GM21737 (cell line): ENCODE results near the gene FURIN.
"Not testable (repeated sequence)": the region's sequence is repeated elsewhere in the genome, so short reads cannot be mapped to it uniquely, and the experiment has no call there.

Source experiments
- ATAC-seq: cut with Tn5 transposase; IDR thresholded peaks from one replicate; pipeline ENCODE4 v1.9.1; 2021; ENCODE audit warnings: mild to moderate bottlenecking, moderate library complexity; ENCODE audit not compliant: unreplicated experiment

FURIN gene

DNA sequence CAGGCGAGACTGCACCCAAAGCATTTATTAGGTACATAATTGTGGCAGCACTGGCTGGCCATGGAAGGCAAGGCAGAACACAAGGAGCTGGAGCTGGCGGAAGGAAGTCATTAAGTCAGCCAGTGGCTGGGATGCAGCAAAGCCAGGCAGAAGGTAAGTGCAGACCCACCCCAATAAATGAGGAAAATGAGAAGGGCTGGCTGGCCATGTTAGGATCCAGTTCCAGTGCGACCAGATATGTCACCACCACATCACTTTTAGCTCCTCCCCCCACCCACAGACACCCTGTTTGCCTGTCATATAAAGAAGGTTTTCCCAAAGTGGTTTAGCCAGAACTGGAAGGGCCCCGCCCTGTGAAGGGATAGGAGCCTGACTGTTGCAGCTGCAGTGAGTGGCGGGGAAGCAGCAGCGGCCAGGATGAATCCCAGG, at the start of gene FURIN:
Gene FURIN, plus strand, starts transcription at position 328 of the 429 bp plus-strand sequence. CDS start 7,153 bp downstream, outside the sequence.
- ATAC-seq = no peak

DNA sequence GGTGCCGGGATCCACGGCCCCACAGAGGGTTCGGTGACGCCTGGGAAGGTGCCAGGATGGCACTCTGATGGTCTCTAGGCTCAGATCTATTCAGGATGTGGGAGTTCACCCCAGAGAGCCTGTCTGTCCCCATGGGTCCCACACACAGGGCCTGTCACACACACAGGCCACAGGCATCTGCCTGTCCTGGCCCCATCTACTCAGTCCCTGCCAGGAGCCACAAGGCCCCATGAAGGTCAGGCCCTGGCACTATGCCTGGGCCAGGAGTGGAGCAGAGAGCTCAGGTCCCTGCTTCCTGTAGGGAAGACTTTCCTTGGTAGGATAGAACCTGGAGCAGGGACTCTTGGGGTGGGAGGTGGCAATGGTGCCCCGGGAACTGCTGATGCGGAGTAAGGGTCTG, 49.0 kb upstream of the FURIN start:
- ATAC-seq = no peak

DNA sequence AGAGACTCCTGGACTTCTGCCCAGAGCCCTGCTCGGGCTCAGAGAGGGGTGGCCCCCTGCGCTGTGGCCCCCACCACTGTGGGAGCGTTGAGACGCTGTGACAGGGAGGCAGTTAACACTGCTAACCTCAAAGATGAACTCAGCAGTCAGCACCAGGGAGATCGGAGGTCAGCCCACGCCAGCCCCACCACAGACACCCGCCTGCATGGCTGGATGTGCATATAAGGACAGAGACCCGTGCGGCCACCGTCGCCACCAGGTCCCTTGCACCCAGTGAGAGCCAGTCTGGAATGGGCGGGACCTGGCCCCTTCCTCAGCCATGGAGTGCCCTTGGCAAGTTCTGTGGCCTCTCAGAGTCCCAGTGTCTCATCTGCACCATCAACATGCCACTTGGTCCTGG, 48.5 kb upstream of the FURIN start:
- ATAC-seq = no peak

- no peak for ATAC-seq
Measured at GRCh38 chr15:90820481-90820880, 47.9 kb upstream of the FURIN start.

DNA sequence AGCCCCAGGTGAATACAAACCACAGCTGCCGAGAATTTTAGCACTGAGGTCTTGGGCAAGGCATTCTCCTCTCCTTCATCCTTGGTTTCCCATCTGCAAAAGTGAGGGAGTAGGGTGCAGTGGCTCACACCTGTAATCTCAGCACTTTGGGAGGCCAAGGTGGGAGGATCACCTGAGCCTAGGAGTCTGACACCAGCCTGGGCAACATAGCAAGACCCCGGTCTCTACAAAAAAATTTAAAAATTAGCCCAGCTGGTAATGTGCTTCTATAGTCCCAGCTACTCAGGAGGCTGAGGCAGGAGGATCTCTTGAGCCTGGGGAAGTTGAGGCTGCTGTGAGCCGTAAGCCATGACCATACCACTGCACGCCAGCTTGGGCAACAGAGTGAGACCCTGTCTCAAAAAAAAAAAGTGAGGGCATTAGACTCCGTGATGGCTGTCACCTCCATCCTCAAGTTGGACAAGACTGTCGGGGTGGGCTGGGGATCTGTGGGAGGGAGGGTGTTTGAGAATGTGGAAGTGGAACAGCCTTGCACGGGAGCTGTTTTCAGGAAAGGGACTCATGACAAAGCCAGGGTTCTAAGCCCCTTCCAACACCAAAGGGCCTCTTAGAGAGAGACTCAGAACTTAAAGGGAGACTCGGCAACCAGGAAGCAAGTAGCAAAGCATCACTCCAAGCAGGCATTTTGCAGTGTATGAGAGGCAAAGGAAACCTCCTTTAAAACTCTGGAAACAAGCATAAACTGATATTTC, 46.0 kb upstream of the FURIN start:
- ATAC-seq = no peak

DNA sequence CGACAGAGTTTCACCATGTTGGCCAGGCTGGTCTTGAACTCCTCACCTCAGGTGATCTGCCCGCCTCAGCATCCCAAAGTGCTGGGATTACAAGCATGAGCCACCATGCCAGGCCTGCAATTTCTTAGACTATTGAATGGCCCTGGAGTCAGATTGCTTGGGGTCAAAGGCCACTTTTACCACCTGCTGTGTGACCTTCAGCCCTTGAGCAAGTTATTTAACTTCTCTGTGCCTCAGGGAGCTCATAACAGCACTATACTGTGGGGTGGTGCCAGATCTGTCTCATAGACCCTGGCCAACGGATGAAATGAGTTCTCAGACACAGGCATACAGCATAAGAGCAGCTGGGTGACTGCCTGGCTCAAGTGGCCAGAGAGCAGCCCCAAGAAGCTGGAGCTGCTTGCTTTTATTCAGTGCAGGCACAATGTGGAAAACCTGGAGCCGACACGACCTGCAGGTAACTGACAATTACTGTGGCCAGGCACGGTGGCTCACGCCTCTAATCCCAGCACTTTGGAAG, 44.9 kb upstream of the FURIN start:
- ATAC-seq = no peak

DNA sequence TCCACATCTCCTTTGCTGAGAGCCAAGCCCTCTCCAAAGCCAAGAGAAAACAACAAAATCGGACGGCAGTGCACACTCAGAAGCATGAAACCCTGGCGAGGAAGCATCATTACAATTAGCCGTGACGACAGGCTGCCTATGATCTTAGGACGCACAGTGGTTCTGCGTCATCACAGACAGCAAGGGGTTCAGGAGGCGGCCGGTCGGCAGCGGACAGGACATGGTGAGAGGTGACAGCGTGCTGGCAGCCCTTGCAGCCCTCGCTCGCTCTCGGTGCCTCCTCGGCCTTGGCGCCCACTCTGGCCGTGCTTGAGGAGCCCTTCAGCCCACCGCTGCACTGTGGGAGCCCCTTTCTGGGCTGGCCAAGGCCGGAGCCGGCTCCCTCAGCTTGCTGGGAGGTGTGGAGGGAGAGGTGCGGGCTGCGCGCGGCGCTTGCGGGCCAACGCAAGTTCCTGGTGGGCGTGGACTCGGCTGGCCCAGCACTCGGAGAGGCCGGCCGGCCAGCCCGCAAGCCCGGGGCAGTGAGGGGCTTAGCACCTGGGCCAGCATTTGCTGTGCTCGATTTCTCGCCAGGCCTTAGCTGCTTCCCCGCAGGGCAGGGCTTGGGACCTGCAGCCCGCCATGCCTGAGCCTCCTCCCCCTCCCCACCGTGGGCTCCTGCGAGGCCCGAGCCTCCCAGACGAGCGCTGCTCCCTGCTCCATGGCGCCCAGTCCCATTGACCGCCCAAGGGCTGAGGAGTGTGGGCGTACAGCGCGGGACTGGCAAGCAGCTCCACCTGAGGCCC, 43.1 kb upstream of the FURIN start:
- not testable (repeated sequence) for ATAC-seq

DNA sequence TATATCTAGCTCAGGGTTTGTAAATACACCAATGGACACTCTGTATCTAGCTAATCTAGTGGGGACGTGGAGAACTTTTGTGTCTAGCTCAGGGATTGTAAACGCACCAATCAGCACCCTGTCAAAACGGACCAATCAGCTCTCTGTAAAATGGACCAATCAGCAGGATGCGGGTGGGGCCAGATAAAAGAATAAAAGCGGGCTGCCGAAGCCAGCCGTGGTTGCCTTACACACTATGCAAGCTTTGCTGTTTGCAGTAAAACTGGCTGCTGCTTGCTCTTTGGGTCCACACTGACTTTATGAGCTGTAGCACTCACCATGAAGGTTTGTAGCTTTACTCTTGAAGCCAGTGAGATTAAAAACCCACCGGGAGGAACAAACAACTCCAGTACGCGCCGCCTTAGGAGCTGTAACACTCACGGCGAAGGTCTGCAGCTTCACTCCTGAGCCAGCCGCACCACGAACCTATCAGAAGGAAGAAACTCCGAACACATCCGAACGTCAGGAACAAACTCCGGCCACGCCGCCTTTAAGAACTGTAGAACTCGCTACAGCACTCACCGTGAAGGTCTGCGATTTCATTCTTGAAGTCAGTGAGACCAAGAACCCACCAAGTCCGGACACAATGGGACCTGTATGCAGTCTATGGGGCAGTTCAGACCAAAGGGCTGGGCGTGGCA, 42.0 kb upstream of the FURIN start:
- ATAC-seq = not testable (repeated sequence)

GRCh38 chr15:90826886-90827435, 41.4 kb upstream of the FURIN start:
- ATAC-seq = no peak

DNA sequence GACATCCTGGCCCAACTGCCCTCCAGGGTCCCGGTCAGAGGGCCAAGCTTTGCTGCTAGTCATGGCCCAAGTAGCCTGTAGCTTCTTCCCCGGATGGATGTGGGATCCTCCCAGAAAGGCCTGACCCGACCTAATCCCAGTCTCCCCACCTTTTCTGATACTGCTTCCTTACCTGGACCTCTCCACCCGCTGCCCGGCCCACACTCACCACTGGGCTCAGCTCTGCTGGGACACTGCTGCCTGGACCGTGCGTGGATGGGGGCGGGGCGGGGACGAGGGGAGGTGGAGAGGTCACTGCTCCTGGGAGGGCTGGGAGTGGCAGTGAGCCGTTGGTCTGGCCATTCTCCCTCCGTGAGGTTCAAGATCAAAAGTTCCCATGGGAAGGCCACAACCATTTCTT, 40.3 kb upstream of the FURIN start:
- ATAC-seq = no peak

DNA sequence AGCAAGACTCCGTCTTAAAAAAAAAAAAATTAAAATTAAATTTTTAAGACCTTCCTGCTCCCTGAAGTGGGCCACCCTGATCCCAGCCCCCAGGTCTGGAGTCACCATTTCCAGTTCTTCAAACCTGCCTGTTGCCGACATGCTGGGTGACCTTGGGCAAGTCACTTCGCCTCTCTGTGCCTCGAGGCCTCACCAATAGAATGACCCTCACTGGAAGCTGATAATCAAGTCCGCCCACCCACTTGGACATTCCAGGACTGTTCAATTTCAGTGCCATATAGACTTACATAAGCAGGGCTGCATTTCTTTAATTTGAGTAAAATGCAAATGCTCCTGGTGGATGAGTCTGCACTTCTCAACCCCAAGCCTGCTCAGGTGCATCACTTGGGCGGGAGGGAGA, 39.3 kb upstream of the FURIN start:
- ATAC-seq = no peak

DNA sequence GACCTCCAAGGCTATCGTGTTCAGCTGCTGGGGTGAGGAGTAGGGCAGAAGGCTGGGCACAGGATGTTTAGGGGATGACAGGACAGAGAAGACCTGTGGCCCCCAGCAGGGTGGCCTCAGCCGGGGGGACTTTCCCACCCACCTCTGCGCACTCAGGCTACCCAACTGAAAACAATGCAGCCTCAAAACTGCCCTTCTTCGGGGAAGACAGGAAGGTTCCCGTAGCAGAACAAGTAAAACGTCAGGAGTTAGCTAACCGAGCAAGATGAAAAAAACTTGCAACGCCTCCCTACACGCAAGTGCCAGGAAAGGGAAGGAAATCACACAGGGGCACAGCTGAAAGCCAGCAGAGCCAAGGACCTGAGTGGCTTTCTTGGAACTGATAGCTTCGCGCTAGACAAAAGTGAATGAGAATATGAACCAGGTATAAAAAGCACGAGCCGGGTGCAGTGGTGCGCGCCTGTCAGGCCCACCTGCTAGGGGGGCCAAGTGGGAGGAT, 38.4 kb upstream of the FURIN start:
- ATAC-seq = peak; percentile 65

GRCh38 chr15:90834626-90835025, 33.8 kb upstream of the FURIN start:
- no peak for ATAC-seq

GRCh38 chr15:90836296-90836871, 32.0 kb upstream of the FURIN start:
- ATAC-seq = no peak

DNA sequence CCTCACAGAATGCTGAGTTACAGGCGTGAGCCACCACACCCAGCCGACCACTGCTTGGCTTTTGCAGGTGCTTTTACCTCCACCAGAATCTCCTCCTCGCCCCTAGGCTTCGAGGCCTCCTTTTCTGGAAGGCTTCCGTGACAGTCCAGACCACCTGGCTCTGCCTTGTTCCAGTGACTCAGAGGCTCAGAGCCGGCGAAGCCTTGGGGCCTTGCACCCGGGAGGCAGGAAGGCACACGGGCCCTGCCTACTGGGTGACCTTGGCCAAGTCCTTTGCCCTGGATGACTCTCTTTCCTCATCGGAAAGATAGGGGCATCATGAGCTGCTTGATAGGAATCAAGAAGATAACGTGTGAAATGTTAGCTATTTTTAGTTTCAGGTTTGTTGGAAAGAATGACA, 31.3 kb upstream of the FURIN start:
- no peak for ATAC-seq

DNA sequence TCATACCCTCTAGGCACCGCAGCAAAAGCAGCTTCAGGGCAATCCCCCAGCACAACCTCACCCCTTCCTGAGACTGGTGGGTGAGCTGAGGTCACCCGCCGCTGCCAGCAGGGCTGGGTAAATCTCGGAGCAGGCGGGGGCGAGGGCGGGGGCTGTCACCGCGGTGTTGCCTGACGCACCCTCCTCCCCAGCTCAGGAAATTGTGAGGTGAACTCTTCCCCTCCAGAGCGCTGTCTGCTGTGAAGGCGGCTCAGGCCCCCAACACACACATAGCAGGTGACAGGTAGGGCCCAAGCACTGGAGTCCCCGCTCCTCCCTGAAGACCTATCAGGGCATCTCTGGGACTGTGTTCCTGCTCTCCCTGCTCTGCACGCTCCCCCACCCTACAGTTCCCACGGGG, 30.2 kb upstream of the FURIN start:
- ATAC-seq = no peak

DNA sequence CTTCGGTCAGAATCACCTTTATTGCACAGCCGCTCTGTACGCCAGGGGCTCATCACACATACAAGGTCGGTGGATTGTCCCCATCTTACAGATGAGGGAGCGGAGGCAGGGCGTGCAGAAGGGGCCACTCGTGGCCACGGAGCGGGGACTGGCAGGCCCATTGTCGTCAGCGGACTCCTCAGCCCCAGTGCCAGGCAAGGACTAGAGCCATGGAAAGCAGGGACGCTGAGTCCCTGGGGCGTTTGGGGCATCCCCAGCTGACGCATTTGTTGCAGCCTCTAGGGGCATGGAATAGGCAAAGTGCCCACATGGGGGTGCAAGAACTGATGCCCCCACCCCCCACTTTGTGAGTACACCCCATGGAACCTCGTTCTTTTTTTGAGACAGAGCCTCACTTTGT, 29.8 kb upstream of the FURIN start:
- ATAC-seq = no peak

DNA sequence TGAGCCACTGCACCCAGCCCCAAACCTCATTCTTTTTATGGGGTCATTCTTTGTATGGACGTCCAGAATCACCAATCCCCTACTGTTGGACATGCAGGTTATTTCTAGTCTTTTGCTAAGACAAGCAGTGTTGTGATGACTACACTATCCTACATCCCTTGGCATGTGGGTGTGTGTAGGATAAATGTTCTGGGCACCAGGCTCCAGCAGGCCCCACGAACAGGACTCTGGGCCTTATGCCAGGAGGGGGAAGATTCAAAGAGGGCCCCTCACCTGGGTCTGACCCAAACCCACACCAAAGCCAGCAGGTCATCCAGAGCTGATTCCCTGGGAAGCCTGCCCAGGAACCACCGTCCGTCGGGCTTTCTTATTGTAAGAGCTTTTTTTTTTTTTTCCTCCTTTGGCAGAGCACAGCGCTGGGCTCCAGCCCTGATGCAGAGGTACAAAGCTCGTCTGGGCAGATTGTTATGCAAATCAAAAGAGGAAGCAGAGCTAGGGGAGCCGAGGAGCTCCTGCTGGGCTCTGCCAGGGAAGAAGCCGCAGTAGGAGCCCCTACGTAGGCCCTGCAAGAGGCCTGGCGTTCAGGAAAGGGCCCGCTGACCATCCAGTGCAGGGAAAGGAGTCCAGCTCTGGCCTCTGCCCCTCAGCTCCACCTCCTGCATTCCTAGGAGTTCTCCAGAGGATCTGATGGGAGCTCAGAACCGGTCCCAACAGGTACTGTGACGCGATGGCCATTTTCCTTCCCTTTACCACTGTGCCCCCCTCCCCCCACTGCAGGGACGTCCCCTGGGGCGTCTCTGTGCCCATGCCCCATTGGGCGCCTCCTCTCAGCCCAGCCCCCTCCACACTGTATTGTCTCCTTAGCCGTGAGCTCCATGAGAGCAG, 29.0 kb upstream of the FURIN start:
- peak; percentile 72 for ATAC-seq

GRCh38 chr15:90840157-90840855, 28.1 kb upstream of the FURIN start:
- no peak for ATAC-seq
